Smooth muscle cell of the brain vasculature (primary cell): Measurements from ENCODE around the gene FAM120B.

Experiments
- DNase-seq: peaks from one replicate; pipeline ENCODE4 v3.0.0-alpha.2; 2012; ENCODE audit warnings: low read depth, low spot score

Gene FAM120B

DNA sequence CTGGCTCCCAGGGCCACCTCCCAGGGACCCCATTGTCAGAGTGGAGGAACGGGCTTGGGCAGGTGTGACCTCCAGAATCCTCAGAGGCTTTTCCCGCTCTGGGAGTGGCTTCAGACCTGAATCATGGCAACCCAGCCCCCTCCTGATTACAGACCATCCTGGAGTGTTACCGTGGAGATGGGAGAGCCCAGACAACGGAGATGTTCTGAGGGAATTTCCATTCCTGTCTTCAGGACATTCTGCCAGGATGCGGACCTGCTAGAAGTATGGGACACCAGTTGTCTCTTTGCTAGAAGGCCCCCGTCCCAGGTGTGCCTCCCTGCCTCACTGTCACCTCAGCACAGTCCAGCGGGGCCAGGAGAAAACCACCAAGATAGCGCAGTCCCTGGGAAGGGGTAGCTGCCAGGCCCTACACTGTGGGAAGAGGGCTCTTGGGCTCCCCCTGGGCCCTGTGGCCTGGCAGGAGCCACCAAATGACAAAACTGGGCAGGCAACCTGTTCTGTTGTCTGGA is 136.6 kb downstream of the FAM120B start:
- no peak for DNase-seq

DNA sequence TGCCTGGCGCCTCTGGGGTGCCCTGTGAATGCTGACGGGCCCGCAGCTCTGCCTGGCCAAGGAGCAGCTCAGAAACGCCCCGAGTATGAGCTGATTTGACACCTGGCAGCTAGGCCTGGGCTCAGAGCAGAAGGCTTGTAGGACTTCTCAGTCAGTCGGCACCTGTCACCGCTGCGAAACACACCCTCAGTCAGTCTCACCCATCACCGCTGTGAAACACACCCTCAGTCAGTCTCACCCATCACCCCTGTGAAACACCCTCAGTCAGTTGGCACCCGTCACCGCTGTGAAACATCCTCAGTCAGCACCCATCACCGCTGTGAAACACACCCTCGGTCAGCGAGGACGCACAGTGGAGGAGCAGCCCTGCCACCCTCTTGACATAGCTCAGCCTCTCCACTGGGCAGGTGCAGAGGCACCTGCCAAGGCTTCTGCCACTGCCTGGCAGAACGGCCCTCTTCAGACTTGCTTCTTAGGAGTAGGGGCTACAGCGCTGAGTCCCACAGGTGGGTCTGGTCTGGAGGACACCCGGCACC is 137.6 kb downstream of the FAM120B start:
- no peak for DNase-seq

DNA sequence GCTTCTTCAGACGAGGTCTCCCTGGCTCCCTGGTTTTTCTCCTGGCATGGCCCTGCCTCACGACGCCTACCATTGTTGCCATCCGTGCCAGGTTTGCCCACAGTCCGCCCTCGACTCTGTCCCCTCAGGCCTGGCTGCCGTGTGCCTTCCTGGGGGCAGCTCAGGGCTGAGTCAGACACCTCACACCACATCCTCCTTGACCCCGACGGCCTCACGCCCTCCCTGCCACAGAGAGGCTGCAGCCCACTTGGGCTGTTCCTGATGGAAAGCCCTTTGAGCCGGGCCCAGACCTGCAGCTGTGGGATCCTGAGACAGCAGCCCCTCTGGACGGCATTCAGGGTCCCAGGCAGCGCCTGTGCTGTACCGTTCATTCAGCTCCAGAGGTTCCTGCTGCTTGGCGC is 138.3 kb downstream of the FAM120B start:
- no peak for DNase-seq

DNA sequence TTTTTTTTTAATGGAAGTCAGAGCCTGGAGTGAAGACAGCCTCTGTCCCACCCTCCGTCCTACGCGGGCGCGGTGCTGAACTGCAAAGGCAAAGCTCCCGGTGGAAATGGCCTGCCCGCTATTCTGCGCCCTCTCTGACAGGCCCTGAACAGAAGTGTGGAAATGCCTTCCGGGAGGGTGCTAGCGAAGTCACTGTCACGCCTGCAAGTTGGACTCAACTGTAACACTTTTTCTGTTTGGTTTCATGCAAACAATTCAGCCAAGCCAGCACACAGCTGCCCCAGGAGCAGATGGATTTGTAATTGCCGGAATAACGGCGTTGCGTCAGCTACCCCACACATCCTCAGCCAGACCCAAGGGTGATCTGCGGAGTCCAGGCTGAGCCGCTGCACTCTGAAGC is 138.9 kb downstream of the FAM120B start:
- DNase-seq, result no peak

DNA sequence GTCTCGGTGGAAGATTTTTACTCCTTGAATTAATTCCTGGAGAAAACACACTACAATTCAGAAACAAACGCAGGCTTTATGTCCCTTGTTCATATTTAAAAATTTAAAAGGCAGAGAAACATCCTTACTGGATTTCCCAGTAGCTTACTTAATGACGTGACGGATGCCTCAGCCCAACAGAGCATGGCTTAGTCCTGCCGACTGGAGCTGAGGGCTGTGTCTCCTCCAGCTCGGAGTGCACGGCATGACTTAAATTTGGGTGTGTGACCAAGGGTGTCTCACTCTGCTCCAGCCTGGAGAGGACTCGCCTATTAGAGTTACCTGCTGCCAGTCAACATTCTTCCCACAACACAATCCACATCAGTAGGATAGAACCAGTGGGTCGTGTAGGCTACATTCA is 139.4 kb downstream of the FAM120B start:
- no peak for DNase-seq

DNA sequence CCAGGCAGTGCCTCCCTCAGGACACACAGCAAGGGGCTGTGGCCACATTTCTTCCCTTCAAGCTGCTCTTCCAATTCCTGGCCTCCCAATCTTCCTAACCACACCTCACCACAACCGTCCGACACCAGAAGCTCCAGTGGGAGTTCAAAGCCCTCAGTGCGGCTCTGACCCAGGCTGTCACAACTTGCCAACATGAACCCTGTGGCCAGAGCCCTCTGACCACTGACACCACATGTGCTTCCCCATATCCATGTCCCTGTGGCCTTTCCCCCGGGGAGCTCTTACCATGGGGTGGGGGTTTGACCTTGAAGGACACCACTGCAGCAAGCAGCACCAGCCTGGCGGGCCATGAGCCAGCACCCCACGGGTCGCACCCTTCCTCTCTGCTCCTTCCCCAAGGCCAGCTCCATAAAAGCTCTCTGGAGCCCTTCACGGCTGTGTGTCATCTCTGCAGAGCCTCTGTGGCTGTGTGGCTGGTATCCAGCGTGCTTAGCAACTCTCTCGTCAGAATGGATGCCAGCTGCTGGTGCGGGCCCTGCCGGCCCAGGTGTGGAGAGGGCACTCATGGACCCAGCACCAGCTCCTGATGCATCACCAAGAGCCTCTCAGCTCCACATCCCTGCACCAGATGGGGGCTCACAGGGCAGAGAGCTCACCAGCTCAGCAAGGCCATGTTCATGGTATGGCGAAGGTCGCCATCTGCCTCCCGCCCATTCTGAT is 140.4 kb downstream of the FAM120B start:
- DNase-seq, result no peak

DNA sequence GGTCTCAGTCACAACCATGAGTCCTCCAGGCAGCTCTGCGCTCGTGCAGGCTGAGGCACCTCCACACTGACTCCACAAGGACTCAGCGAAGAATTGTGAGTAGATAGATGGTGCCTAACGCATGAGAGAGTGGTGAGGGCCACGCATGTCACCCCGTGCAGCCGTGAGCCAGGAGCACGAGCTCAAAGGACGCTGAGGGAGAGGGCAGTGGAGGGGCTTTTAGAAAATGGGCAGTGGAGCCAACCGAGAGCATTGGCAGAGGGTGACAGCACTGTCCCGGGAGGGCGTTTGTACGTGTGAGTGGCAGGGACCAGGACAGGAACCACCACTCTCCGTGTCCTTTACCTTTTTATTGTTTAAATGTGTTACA is 141.0 kb downstream of the FAM120B start:
- no peak for DNase-seq

DNA sequence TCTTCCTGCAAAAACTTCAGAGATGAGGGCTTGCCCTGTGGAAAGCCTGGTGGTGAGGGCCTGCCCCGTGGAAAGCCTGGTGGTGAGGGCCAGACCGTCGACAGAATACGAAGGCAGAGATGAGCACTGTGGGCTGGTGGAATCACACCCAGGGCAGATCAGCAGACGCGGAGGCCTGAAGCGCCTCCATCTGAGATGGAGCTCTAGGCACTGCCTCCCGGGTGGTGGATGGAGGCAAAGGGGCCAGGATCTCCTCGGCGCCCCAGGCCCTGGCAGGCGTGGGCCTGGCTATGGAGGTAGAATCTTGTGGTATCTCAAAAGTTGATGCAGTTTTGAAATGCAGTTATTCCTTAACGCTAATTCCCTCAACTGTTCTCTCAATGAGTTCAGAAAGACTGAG is 141.8 kb downstream of the FAM120B start:
- DNase-seq, result no peak

DNA sequence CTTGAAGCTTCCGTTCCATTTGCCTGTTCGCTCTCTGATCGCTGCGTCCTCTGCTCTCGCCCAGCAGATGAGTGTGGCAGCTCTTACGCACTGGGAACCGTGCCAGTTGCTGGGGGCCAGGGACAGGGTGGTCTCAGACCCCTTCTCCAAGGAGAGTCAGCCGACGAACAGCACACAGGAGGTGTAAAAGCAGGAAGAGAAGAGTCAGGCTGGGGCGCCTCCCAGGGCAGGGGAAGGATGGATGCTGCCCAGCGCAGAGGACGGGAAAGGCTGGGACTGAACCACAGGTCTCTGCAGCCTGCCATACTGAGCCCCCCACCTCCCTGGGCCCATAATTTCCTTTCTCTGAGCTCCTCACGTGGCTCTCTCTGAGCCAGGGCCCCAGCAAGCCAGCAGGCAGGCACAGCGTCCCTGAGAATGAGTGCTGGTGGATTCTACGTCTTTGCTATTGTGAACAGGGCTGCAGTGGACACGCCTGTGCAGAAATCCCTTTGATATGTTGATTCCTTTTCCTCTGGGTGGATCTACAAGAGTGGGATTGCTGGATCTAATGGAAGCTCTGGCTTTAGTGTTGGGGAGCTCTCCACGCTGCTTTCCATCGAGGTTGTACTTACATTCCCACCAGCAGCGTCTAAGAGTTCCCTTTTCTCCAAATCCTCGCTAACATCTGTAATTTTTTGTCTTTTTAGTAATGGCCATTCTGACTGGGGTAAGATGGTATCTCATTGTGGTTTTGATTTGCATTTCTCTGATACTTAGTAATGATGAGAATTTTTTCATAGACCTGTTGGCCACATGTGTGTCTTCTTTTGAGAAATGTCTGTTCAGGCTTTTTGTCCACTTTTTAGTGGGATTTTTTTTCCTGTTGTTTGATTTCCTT is 142.4 kb downstream of the FAM120B start:
- DNase-seq, result no peak

DNA sequence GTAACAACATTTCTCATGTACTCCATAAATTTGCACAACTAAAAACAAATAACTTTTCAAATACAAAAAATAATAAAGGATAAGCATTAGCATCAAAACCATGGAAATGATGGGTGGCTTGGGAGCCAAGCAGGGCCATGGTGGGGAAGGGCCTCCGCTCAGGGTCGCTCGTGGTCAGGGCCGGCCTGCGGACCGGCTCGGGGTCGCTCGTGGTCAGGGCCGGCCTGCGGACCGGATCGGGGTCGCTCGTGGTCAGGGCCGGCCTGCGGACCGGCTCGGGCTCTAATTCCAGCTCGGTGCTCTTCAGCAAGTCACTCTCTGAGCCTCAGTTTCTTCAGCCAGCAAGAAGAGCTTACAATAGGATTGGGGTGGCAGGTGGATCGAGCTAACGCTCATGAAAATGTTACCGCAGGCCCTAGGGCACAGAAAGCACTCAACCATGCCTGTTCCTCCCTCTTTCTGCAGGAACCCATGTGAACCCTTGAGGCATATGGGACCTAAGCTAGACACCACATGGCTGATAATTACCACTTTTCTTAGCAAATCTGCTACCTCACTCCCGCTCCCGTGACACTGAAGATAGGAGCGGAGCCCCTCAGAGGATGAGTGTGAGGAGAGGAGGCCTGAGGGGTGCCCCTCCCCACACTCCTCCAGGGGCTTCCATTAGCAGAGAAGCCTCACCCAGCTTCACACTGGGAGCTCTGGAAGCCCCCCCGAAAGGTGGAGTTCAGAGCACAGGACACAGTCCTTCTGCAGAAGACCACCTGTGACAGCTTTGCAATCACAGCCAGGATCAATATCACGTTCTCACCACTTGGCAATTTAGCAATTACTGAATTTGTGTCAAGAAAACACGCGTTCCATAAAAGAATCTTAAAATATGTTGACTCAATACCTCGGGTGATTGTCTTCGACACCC is 143.5 kb downstream of the FAM120B start:
- no peak for DNase-seq

DNA sequence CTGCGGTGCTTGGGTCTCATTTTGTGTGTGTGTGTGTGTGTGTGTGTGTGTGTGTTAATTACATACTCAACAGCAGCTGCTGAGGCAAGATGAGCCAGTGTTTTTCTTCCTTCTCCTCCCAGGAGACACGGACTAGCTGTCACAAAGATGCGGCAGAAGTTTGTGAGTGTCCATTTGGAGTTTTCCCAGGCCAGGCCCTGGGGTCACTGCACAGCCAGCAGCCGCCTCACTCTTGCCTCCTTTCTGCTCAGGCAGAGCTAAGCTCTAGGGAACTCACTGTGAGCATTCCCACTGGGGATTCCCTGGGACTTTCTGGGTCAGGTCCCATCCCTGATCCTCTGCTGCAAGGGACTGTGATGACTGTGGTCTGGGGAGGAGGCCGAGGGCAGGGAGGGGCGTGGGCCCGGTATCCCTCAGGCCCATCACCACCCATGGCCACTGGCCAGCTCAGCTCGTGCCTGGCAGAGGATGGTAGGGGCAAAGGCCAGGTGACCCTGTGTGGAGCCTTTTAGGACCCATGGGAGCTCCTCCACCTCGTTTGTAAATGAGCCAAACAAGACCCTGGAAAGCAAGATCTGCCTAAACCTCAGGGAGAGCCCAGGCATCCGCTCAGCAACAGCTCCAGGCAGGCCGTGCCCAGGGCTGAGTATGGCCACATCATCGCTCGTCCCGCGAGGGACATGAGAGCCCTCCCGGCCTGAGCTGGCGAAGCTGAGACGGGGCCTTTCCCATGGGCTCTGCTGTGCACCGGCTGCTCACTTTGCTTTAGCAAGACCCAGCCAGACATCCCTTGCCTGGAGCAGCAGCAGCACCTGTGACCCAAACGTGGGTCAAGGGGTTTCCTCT is 144.6 kb downstream of the FAM120B start:
- no peak for DNase-seq

DNA sequence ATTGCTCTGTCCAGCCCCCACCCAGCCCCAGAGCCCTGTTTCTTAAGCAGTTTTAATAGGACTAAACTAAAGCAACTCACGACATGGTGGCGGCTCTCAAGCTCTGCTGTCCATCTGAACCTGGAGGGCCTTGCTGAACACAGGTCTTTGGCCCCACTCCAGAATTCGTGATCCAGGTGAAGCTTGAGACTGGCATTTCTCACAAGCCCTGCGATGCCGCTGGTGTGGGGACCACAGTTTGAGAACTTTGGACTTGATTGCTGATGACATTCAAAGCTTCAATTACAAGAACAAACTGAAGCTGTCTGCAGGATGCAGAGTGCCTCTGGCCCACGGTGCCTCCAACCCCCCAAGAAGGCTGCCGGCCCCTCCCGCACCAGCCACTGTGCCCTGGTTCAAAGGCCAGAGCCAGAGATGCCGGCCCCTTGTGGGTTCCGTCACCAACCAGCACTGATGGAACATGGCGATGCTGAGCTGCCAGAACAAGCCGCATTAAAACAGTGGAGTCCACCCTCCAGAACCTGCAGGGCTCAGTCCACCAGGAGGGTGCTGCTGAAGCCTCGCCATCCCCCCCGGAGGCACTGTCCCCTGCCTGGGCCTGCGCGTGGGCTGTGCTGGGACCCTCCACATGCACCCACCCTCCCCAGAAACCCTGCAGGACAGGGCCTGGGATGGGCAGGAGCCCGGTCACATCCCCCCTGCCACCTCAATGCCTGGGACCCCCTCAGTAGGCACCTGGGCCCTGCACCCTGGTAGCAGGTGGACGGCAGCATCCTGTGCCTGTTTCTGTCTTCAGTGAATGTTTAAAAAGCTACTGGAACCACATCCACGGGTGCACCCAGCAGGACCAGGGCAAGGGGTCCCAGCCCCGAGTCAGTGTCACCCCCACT is 145.4 kb downstream of the FAM120B start:
- DNase-seq, result no peak

DNA sequence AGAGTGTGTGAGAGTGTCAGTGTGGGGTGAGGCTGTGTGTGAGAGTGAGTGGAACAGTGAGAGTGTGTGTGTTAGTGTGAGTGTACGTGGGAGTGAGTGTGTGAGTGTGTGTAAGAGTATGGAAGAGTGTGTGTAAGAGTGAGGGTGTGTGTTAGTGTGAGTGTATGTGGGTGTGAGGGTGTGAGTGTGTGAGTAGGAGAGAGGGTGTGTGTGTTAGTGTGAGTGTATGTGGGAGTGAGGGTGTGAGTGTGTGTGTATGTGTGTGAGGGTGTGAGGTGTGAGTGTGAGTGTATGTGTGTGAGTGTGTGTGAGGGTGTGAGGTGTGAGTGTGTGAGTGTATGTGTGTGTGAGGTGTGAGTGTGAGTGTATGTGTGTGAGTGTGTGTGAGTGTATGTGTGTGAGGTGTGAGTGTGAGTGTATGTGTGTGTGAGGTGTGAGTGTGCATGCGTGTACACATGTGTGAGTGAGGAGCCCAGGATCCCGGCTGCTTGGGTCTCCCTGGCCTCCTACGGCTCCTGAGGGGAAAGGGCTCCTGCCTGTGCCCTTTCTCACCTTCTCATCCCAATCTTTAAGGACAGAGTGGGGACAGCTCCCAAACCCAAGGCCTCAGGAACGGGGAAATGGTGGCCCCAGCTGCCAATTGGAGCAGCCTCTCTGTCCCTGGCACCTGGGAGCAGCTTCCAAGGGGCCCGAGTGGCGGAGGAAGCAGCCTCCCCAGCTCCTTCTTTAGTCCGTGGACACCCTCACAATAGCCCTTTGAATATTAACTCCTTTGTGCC is 146.4 kb downstream of the FAM120B start:
- no peak for DNase-seq

DNA sequence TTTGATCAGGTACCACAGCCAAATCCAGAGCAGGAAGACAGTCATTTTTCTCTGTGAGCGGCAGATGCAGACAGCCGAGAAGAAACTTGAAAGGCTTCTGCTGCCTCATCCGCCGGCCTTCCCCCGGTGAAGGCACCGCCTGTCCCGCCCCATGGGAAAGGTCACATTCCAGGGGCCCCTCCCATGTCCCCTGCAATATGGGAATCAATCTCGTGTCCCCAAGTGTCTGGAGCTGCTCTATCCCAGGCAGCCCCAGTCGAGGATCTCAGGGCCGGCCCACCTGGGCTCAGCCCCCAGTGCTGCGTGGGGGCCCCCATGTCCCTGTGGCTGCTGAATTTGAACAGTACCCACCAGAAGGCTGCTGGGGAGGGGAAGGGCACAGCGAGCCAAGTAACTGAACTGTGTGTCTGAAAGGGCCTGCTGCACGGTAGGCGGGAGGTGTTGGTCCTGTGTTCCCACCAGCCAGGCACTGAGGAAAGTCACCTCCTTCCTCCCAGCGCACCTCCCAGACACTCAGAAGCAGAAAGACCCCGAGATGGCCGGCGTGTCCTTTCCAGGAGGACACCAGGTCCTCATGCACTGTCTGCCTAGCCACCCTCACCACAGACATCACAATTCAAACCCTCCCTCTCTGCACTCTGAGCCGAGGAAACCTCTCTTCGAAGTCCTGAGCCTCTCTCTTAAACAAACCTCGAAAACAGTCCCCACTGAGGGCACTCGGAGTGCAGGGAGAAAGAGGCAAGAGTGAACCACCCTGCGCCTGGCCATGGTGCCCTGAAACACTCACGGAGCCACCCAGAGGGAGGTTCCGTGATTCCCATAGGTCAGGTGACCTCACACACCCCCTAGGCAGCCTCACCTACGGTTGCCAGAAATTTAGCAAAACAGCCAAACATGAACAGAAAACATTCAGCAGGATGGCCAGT is 147.3 kb downstream of the FAM120B start:
- DNase-seq, result no peak

DNA sequence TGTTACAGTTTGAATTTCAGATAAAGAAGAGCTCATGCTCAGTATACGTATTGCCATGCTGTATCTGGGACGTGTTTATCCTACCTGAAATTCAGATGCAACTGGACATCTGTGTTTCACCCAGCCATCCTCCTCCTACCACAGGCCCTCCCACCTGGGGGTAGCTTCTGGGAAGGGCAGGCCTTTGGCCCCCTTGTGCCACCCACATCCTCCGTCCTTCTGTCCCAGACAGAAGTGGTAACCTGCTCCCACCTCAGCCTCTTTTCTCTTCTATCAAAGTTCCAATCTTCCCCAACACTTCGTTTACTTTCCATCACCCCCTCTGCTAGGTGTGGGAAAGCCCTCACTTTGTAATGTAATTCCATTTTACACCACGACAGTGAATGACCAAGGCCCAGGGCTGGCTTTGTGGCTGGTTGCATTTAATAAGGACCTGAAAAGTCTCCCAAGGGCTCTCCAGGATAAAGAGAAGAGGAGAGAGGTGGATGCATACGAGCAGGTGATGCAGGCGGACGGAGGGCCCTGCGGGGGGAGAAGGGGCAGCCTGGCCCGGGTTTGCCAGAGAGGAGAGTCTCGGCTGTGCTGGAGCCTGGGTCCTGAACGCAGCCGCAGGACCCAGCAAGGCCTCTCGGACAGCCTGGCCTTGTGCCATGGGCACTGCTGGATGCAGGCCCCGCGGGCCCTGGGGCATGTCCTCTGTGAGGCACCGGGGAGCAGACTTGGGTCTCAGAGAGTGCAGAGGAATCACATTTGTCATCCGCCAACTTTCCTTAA is 148.1 kb downstream of the FAM120B start:
- no peak for DNase-seq

DNA sequence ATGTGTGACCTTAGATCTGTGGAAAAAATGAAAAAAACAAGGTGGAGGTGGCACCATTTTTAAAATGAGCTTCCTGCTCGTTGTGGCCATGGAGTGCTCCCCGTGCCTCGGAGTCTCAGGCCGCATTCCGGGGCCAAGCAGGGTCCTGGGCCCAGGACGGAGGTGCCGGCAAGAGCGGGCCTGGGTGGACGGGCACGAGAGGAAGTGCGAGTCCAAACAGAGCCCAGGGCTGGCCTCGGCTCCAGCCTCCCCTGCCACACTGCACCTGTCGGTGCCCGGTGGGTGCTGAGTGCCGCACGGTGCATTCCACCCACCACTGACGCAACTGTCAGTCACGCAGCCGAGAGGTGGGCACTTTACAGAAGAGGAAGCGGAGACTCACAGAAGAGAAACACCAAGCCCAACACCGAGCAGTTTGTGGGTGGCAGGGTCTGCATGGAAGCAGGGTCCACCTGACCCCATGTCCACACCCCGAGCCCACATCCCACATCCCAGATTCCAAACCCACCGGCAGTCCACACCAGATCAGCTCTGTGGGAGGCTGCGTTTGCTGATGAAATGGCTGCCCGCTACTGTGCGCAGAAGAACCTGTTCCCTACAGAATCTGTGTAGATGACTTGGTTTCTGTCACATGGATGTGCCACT is 148.9 kb downstream of the FAM120B start:
- no peak for DNase-seq
